GM11168 (cell line): ENCODE data around the gene TMEM147.

Experiments
- in situ Hi-C: fragments of 300-500 bp; cut with MboI; formaldehyde crosslinking; loops from one replicate; pipeline ENCODE4 v1.12.0; 2022; ENCODE audit warnings: low sequenced_read_pairs; ENCODE audit not compliant: unreplicated experiment

The TMEM147 gene

DNA sequence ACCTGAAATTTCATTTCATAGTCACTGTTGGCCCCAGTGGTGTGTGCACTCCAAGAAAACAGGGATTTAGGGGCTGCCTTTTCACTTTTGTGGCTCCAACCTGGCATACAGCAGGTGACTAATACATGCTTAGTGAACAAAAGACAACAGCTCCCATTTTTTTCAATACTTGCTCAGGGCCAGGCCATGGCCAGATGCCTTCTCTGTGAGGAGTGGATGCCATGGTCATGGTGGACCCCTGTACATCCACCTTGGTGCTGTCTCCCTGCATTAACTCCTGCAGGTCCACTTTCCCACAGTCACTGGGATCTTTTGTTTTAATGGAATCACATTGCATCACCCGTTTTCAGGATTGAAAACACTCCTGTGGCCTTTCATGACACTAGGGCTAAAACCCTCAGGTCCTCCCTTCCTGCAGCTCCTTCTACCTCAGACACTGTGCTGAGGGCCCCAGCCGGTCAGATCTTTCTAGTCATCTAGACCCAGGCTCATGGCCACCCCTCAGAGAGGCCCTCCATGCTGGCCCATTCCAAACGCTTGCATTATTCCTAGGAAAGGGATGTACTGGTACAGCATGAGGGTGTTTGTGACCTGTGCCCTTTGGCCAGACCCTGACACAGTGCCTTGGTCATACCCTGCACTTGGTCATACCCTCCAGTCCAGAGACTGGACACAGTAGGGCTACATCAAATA lies 1.2 kb upstream of the TMEM147 start:
- in situ Hi-C loops: no loop called here

DNA sequence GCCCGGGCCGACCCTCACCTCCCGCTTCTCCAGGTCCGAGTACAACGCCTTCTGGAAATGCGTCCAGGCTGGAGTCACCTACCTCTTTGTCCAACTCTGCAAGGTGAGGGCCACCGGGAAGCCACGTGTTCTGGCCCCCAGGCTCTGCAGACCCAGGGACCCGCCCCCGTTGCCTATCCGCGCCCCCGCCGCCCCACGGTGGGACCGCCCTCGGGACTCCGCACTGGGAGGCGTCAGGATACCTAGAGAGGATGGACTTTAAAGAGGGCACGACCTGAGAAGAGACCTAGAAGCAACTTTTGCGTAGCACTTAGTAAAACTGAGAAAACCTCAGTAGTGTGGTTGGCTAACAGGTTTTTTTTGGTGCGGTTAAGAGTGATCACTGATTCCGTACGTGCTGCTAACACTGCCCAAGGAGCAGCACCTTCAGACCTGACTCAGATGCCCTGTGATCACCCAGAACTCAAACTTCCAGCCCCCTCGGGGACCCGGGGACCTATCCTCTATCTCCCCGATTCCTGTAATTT lies 492 bp downstream of the TMEM147 start:
- in situ Hi-C loops: no loop called here

DNA sequence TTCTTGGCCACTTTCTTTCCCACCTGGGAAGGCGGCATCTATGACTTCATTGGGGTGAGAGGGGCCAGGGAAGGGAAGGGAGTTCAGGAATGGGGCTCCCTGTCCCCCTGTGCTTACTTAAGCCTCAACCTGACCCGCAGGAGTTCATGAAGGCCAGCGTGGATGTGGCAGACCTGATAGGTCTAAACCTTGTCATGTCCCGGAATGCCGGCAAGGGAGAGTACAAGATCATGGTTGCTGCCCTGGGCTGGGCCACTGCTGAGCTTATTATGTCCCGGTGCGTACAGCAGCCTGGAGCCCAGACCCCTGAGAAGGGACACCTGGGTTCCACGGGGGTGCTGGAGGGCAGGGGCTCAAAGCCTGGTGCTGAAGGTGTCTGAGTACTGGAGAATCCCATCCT lies 1.1 kb downstream of the TMEM147 start:
- in situ Hi-C loops: no loop called here

DNA sequence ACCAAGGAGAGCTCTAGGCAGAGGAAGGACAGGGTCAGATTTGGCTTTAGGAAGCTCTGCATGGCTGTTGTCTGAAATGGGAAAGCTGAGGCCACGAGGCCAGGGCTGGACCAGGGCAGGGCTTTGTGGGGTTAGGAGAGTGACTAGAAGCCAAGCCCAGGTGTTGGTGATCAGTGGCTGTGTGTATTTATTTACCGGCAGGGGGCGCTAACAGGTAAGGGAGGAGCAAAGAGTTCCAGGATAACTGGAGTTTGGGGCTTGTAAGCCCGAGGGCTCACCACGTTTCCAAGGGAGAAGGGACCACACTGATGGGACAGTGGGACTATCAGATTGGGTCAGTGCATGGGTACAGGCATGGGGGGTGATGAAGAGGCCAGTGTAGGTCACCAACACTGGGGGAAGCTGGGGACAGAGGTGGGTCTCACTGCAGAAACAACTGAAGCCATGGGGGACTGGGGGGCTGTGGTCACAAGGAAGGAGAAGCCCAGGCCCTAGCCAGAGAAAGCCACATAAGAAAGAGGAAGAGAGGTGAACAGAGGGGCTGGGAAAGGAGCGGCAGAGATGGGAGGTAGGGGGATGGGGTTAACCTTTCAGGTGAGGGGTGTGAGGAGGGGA lies 3.9 kb downstream of the TMEM147 start:
- in situ Hi-C loops: no loop called here

DNA sequence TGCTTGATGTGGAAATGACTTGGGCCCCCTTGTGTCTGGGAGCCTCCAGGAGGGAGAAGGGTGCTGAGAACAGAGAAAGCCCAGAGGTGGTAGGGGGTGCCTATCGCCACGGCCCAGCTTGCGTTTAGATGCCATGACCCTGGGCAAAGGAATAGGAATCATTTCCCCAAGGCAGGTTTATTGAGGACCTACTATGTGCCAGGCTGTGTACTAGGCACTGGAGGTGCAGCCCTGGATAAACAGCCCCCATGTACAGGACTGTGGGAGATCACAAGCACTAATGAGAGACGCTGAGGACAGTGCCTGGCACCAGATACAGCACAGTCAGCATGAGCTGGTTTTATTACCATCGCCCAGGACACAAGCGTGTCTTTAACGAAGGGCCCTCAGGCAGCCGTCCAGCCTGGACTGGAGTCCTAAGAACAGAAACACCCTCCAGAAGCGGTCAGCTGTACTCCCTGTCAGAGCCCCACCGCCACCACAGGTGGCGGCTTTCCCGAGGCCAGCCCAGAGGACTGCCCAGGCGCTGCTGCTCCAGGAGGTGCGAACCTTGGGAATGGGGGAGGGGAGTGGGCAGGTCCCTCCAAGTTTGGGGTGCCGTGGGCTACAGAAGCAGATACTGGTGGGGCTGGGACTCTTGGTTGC lies 4.6 kb downstream of the TMEM147 start:
- in situ Hi-C loops: no loop called here

DNA sequence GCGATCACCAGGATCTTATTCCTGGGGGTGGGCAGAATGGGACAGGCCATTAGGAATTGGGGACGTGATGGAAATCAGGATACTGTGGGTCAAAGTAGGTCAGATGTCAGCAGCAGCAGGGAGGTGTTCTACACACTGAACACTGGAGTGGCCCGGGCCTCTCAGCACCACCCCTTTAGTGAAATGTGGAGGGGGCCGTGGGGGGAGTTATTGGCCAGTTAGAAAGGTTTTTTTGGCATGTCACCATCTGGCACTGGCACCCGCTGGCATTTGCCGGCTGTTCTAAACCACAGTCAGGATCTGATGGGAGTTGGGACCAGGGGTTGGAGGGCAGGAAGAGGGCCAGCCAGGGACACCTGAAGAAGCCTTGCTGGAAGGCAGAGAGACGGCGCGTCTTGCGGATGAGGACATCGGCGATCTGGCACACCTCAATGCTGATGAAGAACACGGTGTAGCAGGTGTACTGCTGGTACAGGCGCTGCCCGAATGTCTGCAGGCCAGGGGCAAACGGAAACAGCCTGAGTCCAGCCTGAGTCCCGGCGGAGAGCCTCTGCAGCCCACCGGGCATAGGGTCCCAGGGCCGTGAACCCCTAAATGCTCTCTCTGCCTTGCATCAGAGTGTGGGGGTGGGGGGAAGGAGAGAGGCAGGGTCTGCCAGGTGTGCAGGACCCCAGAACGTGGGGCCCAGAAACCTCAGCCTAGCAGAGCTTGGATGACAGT lies 5.8 kb downstream of the TMEM147 start:
- in situ Hi-C loops: no loop called here

DNA sequence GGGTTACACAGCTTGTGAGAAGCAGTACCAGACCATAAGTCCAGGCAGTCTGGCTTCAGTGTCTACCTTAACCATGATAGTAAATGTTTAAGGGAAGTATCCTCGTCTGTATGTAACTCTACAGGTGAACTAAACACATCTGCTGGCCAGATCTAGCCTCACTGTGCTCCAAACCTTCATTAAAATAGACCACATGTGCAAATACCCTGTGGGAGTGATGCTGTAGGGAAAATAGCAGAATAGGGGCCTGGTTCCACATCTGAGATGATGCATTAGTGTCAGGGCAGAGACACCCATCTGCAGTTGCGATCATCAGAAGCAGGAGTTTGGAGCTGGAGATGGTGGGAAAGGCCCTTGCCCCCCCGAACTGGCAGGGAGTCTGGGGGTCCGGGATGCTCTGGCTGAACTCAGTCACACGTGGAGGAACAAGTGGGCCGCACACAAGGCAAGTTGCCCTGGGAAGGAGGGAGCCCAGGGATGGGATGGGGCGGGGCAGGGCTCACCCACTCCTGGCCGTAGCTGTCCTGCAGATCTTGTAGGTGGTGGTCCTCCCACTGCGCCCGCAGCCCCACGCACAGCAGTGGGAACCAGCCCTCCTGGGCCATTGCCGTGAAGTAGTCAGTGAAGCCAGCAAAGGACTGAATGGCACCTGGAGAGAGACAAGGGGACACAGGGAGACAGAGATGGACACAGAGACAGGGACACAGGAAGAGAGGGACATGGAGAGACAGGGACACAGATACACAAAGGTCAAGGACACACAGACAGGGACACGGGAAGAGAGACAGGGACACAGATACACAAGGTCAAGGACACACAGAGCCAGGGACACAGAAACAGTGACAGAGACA lies 7.3 kb downstream of the TMEM147 start:
- in situ Hi-C loops: no loop called here

GRCh38 chr19:35553385-35554000 lies 8.1 kb downstream of the TMEM147 start:
- in situ Hi-C loops: no loop called here

DNA sequence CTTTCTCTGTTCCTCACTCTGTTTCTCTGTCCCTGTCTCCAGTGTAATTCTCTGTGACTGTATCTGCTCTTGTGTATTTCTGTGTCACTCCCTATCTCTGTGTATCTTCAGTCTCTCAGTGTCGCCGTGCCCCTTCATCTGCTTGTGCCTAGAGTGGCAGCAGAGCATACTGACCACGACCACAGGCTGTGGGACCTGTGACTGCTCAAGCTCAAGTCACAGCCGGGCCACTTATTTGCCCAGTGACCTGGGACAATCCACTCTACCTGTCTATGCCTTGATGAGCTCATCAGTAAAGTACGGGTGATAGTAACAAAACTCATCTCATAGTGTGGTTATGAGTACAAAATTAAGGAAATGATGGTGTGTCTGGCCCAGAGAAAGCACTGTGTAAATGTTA lies 8.7 kb downstream of the TMEM147 start:
- in situ Hi-C loops: no loop called here

DNA sequence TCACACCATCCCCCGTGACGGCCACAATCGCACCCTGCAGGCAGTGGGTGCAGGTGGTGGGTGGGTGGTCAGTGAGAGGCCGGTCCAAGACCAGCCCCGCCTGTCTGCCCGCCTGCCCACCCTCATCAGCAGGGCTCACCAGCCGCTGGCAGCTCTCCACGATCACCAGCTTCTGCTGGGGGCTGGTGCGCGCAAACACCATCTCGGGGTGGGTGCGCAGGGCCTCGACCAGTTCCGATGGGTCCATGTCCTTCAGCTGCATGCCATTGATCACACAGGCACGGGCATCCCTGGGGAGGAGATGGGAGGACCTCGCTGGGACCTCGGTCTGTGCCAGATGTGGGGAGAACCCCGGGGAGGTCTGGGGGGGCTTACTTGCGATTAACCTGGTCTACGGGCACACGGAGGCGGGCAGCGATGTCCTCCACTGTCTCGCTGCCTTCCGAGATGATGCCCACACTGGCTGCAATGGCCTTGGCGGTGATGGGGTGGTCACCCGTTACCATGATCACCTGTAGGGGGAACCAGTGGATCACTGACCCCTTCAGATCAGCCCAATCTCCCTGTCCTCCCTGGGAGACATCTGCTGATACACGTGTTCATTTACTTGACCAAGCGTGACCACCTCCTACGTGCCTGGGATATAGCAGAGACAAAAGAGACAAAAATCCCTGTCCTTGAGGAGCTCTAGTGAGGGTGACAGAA lies 10.0 kb downstream of the TMEM147 start:
- in situ Hi-C loops: no loop called here

DNA sequence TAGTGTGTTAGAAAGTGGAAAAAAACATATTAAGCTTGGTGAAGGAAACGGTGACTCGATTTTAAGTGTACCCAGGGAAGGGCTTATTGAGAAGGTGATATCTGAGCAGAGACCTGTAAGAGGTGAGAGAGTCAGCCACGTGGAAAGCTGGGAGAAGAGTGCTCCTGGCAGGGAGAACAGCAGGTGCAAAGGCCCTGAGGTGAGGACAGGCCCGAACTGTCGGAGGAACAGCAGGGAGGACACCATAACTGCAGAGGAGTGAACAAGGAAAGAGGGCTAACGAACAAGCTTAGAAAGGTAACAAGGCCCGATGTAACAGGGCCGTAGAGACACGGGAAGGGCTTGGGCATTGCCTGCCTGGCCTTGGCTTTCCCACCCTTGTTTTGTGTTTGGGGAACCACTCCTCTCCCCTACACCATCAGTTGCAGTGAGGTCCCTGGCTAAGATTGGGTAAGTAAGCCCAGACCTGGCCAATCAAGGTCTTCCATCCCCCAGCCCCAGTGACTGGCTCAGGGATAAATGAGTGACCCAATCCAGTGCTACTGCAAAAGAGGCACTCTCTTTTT lies 10.7 kb downstream of the TMEM147 start:
- in situ Hi-C loops: no loop called here

GRCh38 chr19:35556846-35557538 lies 11.6 kb downstream of the TMEM147 start:
- in situ Hi-C loops: no loop called here

- in situ Hi-C loops: no loop called here
Observed at GRCh38 chr19:35557539-35558399, 12.3 kb downstream of the TMEM147 start.

GRCh38 chr19:35558400-35559280 lies 13.2 kb downstream of the TMEM147 start:
- in situ Hi-C loops: no loop called here

- in situ Hi-C loops: no loop called here
Observed at GRCh38 chr19:35559281-35559659, 13.8 kb downstream of the TMEM147 start.

DNA sequence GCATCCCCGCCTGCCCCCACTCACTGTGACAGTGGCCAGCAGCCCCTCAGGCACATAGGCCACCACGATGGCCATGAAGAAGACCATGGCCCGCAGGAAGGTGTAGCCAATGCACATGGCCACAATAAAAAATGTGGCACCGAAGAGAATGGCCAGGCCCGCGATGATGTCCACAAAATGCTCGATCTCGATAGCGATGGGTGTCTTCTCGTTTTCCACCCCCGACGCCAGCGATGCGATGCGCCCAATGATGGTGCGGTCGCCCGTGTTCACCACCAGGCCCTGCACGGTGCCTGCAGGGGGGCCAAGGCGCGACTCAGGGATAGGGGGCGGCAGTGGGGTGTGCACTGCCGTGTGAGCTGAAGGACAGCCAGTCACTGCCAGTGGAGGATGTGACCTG lies 14.4 kb downstream of the TMEM147 start:
- in situ Hi-C loops: no loop called here
